Measurements from ENCODE around the gene SUPT3H. TPM values are rescaled to one million over a fixed set of nuclear protein-coding genes. Genes with fewer than 3 reads are reported as not detected.

SUPT3H gene
- total RNA-seq, 3 donors from 2014 or later (not counting 1 experiment from before 2014, with no cell fraction given), result 7.3 to 10.9 (median 9.9) TPM

DNA sequence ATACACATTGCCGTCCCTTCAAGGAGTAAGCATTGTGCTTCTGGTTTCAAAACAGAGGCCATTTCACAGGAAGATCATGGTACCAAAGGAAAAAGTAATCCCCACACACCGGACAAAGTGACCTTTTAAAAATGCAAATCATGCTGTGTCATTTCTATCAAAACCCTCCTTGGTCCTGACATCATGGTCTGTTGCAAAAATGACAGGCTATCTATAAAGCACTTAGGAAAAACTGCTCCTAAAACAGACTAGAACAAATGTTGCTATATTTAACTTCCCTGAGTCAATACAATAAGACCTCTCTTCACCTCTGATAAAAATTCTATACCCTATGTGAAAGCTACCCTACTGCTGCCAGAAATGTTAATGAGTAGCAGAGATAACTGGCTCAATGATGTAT, 403.2 kb downstream of the SUPT3H start:
- no peaks in the 10 kb centered on the region for H3K36me3 ChIP-seq (ENCODE audit: control insufficient read depth, insufficient read depth, low read length)
- Mint-ChIP-seq H3K4me1 (peaks cover 5 to 6% of the 10 kb centered on the region in 2 donors), H3K4me3 (no peak overlapping the region), H3K27ac (no peak overlapping the region), H3K9me3 (peaks cover 3 to 4% of the 10 kb centered on the region in 2 donors), H3K36me3 (peaks cover 7% of the 10 kb centered on the region), H3K27me3 (ENCODE audit: low read depth in 2 of 2) (no peaks in the 10 kb centered on the region)
- H3K9me3 ChIP-seq (ENCODE audit: control insufficient read depth, insufficient read depth, low read length), result peaks cover 8% of the 10 kb centered on the region
- H3K27ac ChIP-seq (ENCODE audit: low read length), result no peak overlapping the region
- TF ChIP-seq, protein P1, sequence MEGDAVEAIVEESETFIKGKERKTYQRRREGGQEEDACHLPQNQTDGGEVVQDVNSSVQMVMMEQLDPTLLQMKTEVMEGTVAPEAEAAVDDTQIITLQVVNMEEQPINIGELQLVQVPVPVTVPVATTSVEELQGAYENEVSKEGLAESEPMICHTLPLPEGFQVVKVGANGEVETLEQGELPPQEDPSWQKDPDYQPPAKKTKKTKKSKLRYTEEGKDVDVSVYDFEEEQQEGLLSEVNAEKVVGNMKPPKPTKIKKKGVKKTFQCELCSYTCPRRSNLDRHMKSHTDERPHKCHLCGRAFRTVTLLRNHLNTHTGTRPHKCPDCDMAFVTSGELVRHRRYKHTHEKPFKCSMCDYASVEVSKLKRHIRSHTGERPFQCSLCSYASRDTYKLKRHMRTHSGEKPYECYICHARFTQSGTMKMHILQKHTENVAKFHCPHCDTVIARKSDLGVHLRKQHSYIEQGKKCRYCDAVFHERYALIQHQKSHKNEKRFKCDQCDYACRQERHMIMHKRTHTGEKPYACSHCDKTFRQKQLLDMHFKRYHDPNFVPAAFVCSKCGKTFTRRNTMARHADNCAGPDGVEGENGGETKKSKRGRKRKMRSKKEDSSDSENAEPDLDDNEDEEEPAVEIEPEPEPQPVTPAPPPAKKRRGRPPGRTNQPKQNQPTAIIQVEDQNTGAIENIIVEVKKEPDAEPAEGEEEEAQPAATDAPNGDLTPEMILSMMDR (IDR thresholded peaks at IDR 0.05), result no peak
- no peaks in the 10 kb centered on the region for H3K4me1 ChIP-seq (ENCODE audit: control insufficient read depth, insufficient read depth, low read length)
- 95% methylated on average over 1 of the region's 2 CpGs for WGBS (ENCODE audit: insufficient coverage)
- intact Hi-C loops (cut with micrococcal nuclease), result no loop called here
- H3K27me3 ChIP-seq (ENCODE audit: control insufficient read depth, insufficient read depth, low read length), result no peaks in the 10 kb centered on the region
- no peak for DNase-seq
- no peak for ATAC-seq
- H3K4me3 ChIP-seq (ENCODE audit: low read length), result no peak overlapping the region

DNA sequence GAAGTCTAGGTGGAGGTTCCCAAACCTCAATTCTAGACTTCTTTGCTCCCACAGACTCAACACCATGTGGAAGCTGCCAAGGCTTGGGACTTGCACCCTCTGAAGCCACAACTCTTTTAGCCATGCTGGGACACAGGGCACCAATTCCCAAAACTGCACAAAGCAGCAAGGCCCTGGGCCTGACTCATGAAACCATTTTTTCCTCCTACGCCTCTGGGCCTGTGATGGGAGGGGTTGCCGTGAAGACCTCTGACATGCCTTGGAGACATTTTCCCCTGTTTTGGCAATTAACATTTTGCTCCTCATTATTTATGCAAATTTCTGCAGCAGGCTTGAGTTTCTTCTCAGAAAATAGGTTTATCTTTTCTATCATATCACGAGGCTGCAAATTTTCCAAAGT, 405.0 kb downstream of the SUPT3H start:
- Mint-ChIP-seq H3K27me3 (ENCODE audit: low read depth in 2 of 2) (peaks cover 0 to 3% of the 10 kb centered on the region in 2 donors), H3K4me1 (peaks cover 5 to 6% of the 10 kb centered on the region in 2 donors), H3K9me3 (peaks cover 3 to 4% of the 10 kb centered on the region in 2 donors), H3K36me3 (peaks cover 7% of the 10 kb centered on the region), H3K4me3 (no peak overlapping the region), H3K27ac (no peak overlapping the region)
- 97% methylated on average over 3 of the region's 3 CpGs for WGBS (ENCODE audit: insufficient coverage)
- ATAC-seq (no peak), DNase-seq (no peak)
- Histone ChIP-seq H3K36me3 (ENCODE audit: control insufficient read depth, insufficient read depth, low read length) (no peaks in the 10 kb centered on the region), H3K27ac (ENCODE audit: low read length) (no peak overlapping the region), H3K27me3 (ENCODE audit: control insufficient read depth, insufficient read depth, low read length) (no peaks in the 10 kb centered on the region), H3K4me3 (ENCODE audit: low read length) (no peak overlapping the region), H3K4me1 (ENCODE audit: control insufficient read depth, insufficient read depth, low read length) (no peaks in the 10 kb centered on the region), H3K9me3 (ENCODE audit: control insufficient read depth, insufficient read depth, low read length) (peaks cover 8% of the 10 kb centered on the region)
- intact Hi-C loops (cut with micrococcal nuclease), result no loop called here
- TF ChIP-seq, protein P1 (IDR thresholded peaks at IDR 0.05), result no peak

DNA sequence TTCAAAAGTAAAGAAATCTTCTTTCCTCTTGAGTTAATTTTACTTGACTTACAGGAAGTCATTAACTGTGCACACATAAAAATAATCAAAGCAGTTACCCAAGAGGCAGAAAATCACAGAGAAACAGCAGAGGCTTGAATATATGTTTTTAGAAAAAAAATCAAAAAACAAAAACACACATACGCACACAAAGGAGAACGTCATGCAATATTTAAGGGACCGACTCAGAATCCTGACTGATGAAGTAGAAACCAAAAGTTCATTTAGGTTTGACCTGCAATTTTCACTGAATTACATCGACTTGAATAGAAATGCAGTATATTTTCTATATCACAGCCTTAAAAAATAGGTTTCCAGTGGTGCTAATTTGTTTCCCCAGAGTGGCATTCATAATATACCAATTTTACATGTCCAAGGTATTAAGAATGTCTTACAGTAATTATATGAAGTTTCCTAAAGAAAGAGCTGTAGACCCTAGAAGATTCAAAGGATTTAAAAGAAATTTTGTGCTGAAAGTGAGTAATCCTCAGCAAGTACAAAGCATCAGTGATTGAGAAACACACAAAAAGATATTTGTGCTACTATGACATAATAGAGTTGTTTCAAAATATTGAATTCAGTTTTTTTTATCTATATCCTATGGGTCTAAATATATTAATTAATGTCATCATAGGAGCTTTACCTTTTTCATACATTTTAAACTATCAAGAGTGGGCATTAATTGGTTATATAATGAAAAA, 408.1 kb downstream of the SUPT3H start:
- TF ChIP-seq, protein P1 (IDR thresholded peaks at IDR 0.05), result no peak
- Histone ChIP-seq H3K9me3 (ENCODE audit: control insufficient read depth, insufficient read depth, low read length) (peaks cover 8% of the 10 kb centered on the region), H3K27me3 (ENCODE audit: control insufficient read depth, insufficient read depth, low read length) (no peaks in the 10 kb centered on the region), H3K4me3 (ENCODE audit: low read length) (no peak overlapping the region), H3K36me3 (ENCODE audit: control insufficient read depth, insufficient read depth, low read length) (no peaks in the 10 kb centered on the region), H3K27ac (ENCODE audit: low read length) (no peak overlapping the region), H3K4me1 (ENCODE audit: control insufficient read depth, insufficient read depth, low read length) (no peaks in the 10 kb centered on the region)
- WGBS (ENCODE audit: insufficient coverage), result 65% methylated on average over 4 of the region's 4 CpGs
- DNase-seq (peak in 1 of 2 donors; percentile 5), ATAC-seq (no peak)
- intact Hi-C loops (cut with micrococcal nuclease), result no loop called here
- H3K4me1 Mint-ChIP-seq, result no peaks in the 10 kb centered on the region
- no peak overlapping the region for H3K4me3 Mint-ChIP-seq
- H3K27ac Mint-ChIP-seq, result no peak overlapping the region
- peaks cover 3 to 4% of the 10 kb centered on the region in 2 donors for H3K9me3 Mint-ChIP-seq
- peaks cover 7% of the 10 kb centered on the region for H3K36me3 Mint-ChIP-seq
- H3K27me3 Mint-ChIP-seq (ENCODE audit: low read depth in 2 of 2), result peaks cover 0 to 3% of the 10 kb centered on the region in 2 donors

DNA sequence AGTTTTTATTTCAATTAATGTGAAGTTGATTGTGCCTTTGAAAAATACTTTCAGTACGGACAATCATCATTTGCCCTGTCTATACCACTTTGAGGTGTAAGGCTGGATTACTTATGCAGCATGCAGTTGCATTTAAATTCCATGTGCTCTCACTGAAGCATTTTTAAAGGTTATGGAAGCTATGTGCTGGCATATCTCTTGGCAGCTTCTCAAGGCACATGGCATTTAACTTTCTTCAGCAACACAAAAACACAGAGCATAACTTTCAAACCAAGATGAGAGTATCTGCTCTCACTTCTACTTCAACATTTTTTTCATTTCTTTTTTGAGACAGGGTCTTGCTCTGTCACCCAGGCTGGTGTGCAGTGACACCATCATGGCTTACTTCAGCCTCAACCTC, 410.3 kb downstream of the SUPT3H start:
- Mint-ChIP-seq H3K36me3 (no peaks in the 10 kb centered on the region), H3K27ac (no peak overlapping the region), H3K4me1 (no peaks in the 10 kb centered on the region), H3K4me3 (no peak overlapping the region), H3K9me3 (no peaks in the 10 kb centered on the region), H3K27me3 (ENCODE audit: low read depth in 2 of 2) (peaks cover 0 to 3% of the 10 kb centered on the region in 2 donors)
- WGBS (ENCODE audit: insufficient coverage), result 100% methylated on average over 1 of the region's 1 CpG
- Histone ChIP-seq H3K27me3 (ENCODE audit: control insufficient read depth, insufficient read depth, low read length) (no peaks in the 10 kb centered on the region), H3K27ac (ENCODE audit: low read length) (no peak overlapping the region), H3K4me1 (ENCODE audit: control insufficient read depth, insufficient read depth, low read length) (no peaks in the 10 kb centered on the region), H3K9me3 (ENCODE audit: control insufficient read depth, insufficient read depth, low read length) (peaks cover 4% of the 10 kb centered on the region), H3K36me3 (ENCODE audit: control insufficient read depth, insufficient read depth, low read length) (no peaks in the 10 kb centered on the region), H3K4me3 (ENCODE audit: low read length) (no peak overlapping the region)
- DNase-seq, result no peak
- intact Hi-C loops (cut with micrococcal nuclease), result no loop called here
- TF ChIP-seq, protein P1 (IDR thresholded peaks at IDR 0.05), result no peak
- ATAC-seq, result no peak
